GM13977 (cell line): ENCODE measurements around the gene GPATCH11.
A peak's percentile ranks its signal among the peaks of the same experiment; 100 is the strongest.

Source experiments
- DNase-seq: peaks from one replicate; pipeline ENCODE4 v3.0.0; 2012; ENCODE audit warnings: low spot score
- CTCF ChIP-seq: IDR thresholded peaks from 2 replicates; pipeline ENCODE4 v1.5.1; 2012; ENCODE audit warnings: mild to moderate bottlenecking, control low read depth; ENCODE audit not compliant: insufficient read depth; ENCODE audit errors: extremely low read depth, missing control alignments
- in situ Hi-C: fragments of 300-500 bp; cut with MboI; formaldehyde crosslinking; loops from one replicate; pipeline ENCODE4 v1.12.0; 2022; ENCODE audit warnings: low sequenced_read_pairs, low pct_unique_long_range_greater_than_20kb, mixed read lengths, inconsistent platforms; ENCODE audit not compliant: unreplicated experiment

The GPATCH11 gene

GRCh38 chr2:37084797-37085196 lies 479 bp downstream of the GPATCH11 start:
- no peak for DNase-seq
- in situ Hi-C loops, result no loop called here
- TF ChIP-seq CTCF, result no peak

GRCh38 chr2:37085731-37086147 lies 1.4 kb downstream of the GPATCH11 start:
- TF ChIP-seq CTCF, result no peak
- DNase-seq, result no peak
- in situ Hi-C loops, result no loop called here

- TF ChIP-seq CTCF, result no peak
- in situ Hi-C loops, result no loop called here
- peak; percentile 47 for DNase-seq
These were observed 5.7 kb downstream of the GPATCH11 start for GRCh38 chr2:37090019-37090477.

- peak; percentile 26 for DNase-seq
These were observed 7.6 kb downstream of the GPATCH11 start for GRCh38 chr2:37091873-37092272.

GRCh38 chr2:37096568-37096967 lies 12.2 kb downstream of the GPATCH11 start:
- in situ Hi-C loops, result no loop called here
- no peak for TF ChIP-seq CTCF
- no peak for DNase-seq

More at GRCh38 chr2:37091873-37092272, 7.6 kb downstream of the GPATCH11 start:
- TF ChIP-seq CTCF, result no peak
- in situ Hi-C loops, result no loop called here

- in situ Hi-C loops, result no loop called here
- no peak for TF ChIP-seq CTCF
- DNase-seq, result no peak
These were observed 14.2 kb downstream of the GPATCH11 start for GRCh38 chr2:37098416-37099118.
